Umbilical cord (tissue), 2 donors: ENCODE measurements around the gene RPL36A. TPM values are rescaled to one million over a fixed set of nuclear protein-coding genes. Genes with fewer than 3 reads are reported as not detected.

Experiments
- DNase-seq: peaks from one replicate; pipeline ENCODE4 v3.0.0-alpha.2; 2015; ENCODE audit warnings: low spot score
- total RNA-seq: library from RNA; depleted of rRNA; stranded (reverse); fragments of >200 nt; gene quantifications from one replicate; pipeline ENCODE4 v1.2.3, GENCODE V29; 2014; ENCODE audit warnings: low replicate concordance; ENCODE audit not compliant: insufficient read depth

The RPL36A gene
- total RNA-seq, 1 donor from 2014 or later = 283 TPM

GRCh38 chrX:101442085-101442484 is 51.3 kb downstream of the RPL36A start:
- DNase-seq = peak; percentile 5

Other genes with a start within 250 kb of the RPL36A start
- 1.4 TPM for gene DRP2, start 171.2 kb upstream of the RPL36A start, total RNA-seq
- gene TAF7L, start 99.7 kb upstream of the RPL36A start, total RNA-seq = not detected
- 2.2 TPM for gene TIMM8A, start 42.3 kb upstream of the RPL36A start, total RNA-seq
- 6.5 TPM for gene BTK, start 4.8 kb upstream of the RPL36A start, total RNA-seq
- 20.2 TPM for gene GLA, start 16.9 kb downstream of the RPL36A start, total RNA-seq
- 54.2 TPM for gene HNRNPH2, start 17.2 kb downstream of the RPL36A start, total RNA-seq
- 11.6 TPM for gene ARMCX4, start 94.4 kb downstream of the RPL36A start, total RNA-seq
- 54.4 TPM for gene ARMCX1, start 159.5 kb downstream of the RPL36A start, total RNA-seq
- gene ARMCX6, start 227.0 kb downstream of the RPL36A start, total RNA-seq = 29.4 TPM
- gene ARMCX3, start 232.1 kb downstream of the RPL36A start, total RNA-seq = 60.9 TPM